Osteoblast (primary cell): Measurements from ENCODE around the gene PI4KA. TPM values are rescaled to one million over a fixed set of nuclear protein-coding genes. Genes with fewer than 3 reads are reported as not detected.

ENCODE experiments used
- DNase-seq: peaks from one replicate; pipeline ENCODE4 v3.0.0; 2011; ENCODE audit warnings: low spot score, mixed read lengths; ENCODE audit not compliant: insufficient read length; ENCODE audit errors: missing footprints
- H2AFZ ChIP-seq: 2 replicates; pipeline ENCODE4 v1.6.0; 2011; ENCODE audit warnings: mild to moderate bottlenecking, low read length
- H3K27ac ChIP-seq: 2 replicates; pipeline ENCODE4 v1.5.1; 2011; ENCODE audit warnings: mild to moderate bottlenecking, low read depth, low read length, moderate library complexity
- H3K27me3 ChIP-seq: 2 replicates; pipeline ENCODE4 v1.6.0; 2012; ENCODE audit warnings: mild to moderate bottlenecking, control low read depth, inconsistent platforms, low read length, moderate library complexity; ENCODE audit not compliant: insufficient read depth
- H3K36me3 ChIP-seq: 2 replicates; pipeline ENCODE4 v1.5.1; 2011; ENCODE audit warnings: mild to moderate bottlenecking, low read length, control low read depth, moderate library complexity; ENCODE audit not compliant: insufficient read depth
- H3K4me1 ChIP-seq: 2 replicates; pipeline ENCODE4 v1.5.1; 2011; ENCODE audit warnings: mild to moderate bottlenecking, low read length, control low read depth, moderate library complexity; ENCODE audit not compliant: insufficient read depth
- H3K4me2 ChIP-seq: 2 replicates; pipeline ENCODE4 v1.6.0; 2011; ENCODE audit warnings: mild to moderate bottlenecking, low read length; ENCODE audit not compliant: insufficient read depth
- H3K4me3 ChIP-seq: fragments of 200-600 bp; sonication (generic); 3 replicates; pipeline ENCODE4 v1.5.1; 2012; ENCODE audit warnings: mild to moderate bottlenecking, low read length, inconsistent platforms; ENCODE audit not compliant: insufficient read depth
- H3K79me2 ChIP-seq: 2 replicates; pipeline ENCODE4 v1.6.0; 2012; ENCODE audit warnings: mild to moderate bottlenecking, low read length, control low read depth, inconsistent platforms; ENCODE audit not compliant: insufficient read depth
- H3K9me3 ChIP-seq: 2 replicates; pipeline ENCODE4 v1.5.1; 2011; ENCODE audit warnings: low read depth, low read length, control low read depth
- H4K20me1 ChIP-seq: 2 replicates; pipeline ENCODE4 v1.6.0; 2012; ENCODE audit warnings: mild to moderate bottlenecking, low read length, control low read depth; ENCODE audit not compliant: insufficient read depth
- CTCF ChIP-seq: IDR thresholded peaks from 2 replicates; pipeline ENCODE4 v1.5.1; 2011; ENCODE audit warnings: mild to moderate bottlenecking, low read depth, low read length, moderate library complexity; ENCODE audit errors: extremely low read depth
- total RNA-seq: library from RNA; depleted of rRNA; stranded (reverse); fragments of >200 nt; gene quantifications from 2 replicates; pipeline ENCODE4 v1.2.3, GENCODE V29; 2012

PI4KA gene
- total RNA-seq, 1 donor, result 61.9 TPM

- Histone ChIP-seq H3K36me3 (peaks cover 74% of the 10 kb centered on the region), H3K4me3 (no peak overlapping the region), H2AFZ (no peak overlapping the region), H3K27ac (no peak overlapping the region), H3K9me3 (no peaks in the 10 kb centered on the region), H3K27me3 (no peaks in the 10 kb centered on the region), H4K20me1 (no peaks in the 10 kb centered on the region), H3K4me2 (no peak overlapping the region), H3K4me1 (peaks cover 14% of the 10 kb centered on the region), H3K79me2 (no peaks in the 10 kb centered on the region)
- no peak for TF ChIP-seq CTCF
- DNase-seq, result no peak
Measured at GRCh38 chr22:20802452-20802851, 56.2 kb downstream of the PI4KA start.

- Histone ChIP-seq H2AFZ (no peak overlapping the region), H3K4me1 (no peaks in the 10 kb centered on the region), H3K4me3 (no peak overlapping the region), H4K20me1 (no peaks in the 10 kb centered on the region), H3K9me3 (no peaks in the 10 kb centered on the region), H3K36me3 (peaks cover 75% of the 10 kb centered on the region), H3K79me2 (no peaks in the 10 kb centered on the region), H3K4me2 (no peak overlapping the region), H3K27ac (no peak overlapping the region), H3K27me3 (no peaks in the 10 kb centered on the region)
- no peak for DNase-seq
- TF ChIP-seq CTCF, result no peak
Measured at GRCh38 chr22:20799449-20799848, 59.2 kb downstream of the PI4KA start.

- Histone ChIP-seq H3K9me3 (no peaks in the 10 kb centered on the region), H4K20me1 (no peaks in the 10 kb centered on the region), H3K4me3 (no peak overlapping the region), H3K27ac (no peak overlapping the region), H2AFZ (no peak overlapping the region), H3K4me1 (no peaks in the 10 kb centered on the region), H3K36me3 (peaks cover 71% of the 10 kb centered on the region), H3K79me2 (no peaks in the 10 kb centered on the region), H3K27me3 (no peaks in the 10 kb centered on the region), H3K4me2 (no peak overlapping the region)
- TF ChIP-seq CTCF, result no peak
- DNase-seq, result no peak
Measured at GRCh38 chr22:20798974-20799373, 59.6 kb downstream of the PI4KA start.

- TF ChIP-seq CTCF, result no peak
- Histone ChIP-seq H3K36me3 (peaks cover 63% of the 10 kb centered on the region), H4K20me1 (no peaks in the 10 kb centered on the region), H3K4me3 (no peak overlapping the region), H2AFZ (no peak overlapping the region), H3K27ac (no peak overlapping the region), H3K4me2 (no peak overlapping the region), H3K79me2 (no peaks in the 10 kb centered on the region), H3K9me3 (no peaks in the 10 kb centered on the region), H3K4me1 (peaks cover 2% of the 10 kb centered on the region), H3K27me3 (no peaks in the 10 kb centered on the region)
- no peak for DNase-seq
Measured at GRCh38 chr22:20798218-20798617, 60.4 kb downstream of the PI4KA start.
